Right ventricle myocardium superior (tissue), 1 donor: ENCODE data around the gene RIN3. TPM values are rescaled to one million over a fixed set of nuclear protein-coding genes. Genes with fewer than 3 reads are reported as not detected.
A peak's percentile ranks its signal among the peaks of the same experiment; 100 is the strongest.

ENCODE experiments used
- ATAC-seq: fragments of 200-7000 bp; cut with Tn5 transposase; one replicate; pipeline ENCODE4 v1.9.1; 2020; ENCODE audit warnings: mild to moderate bottlenecking; ENCODE audit not compliant: poor library complexity
- DNase-seq: peaks from one replicate; pipeline ENCODE4 v3.0.0-alpha.2; 2020
- intact Hi-C: fragments of 100-400 bp; cut with DNase I; formaldehyde crosslinking; loops from one replicate; pipeline ENCODE4 v1.11.2; 2022
- total RNA-seq: library from RNA; stranded (reverse); fragmentation: NEBNext Ultra II Directional; extraction: Animal tissue kit (Norgen Biotek cat#: 25700); gene quantifications from one replicate; pipeline ENCODE4 v1.2.1, GENCODE V29; 2021
- donor health status: DM: no; HTN: yes; CAD: no; lungs with severe emphysema.

RIN3 gene
- total RNA-seq, 1 donor from 2014 or later = 11.0 TPM

DNA sequence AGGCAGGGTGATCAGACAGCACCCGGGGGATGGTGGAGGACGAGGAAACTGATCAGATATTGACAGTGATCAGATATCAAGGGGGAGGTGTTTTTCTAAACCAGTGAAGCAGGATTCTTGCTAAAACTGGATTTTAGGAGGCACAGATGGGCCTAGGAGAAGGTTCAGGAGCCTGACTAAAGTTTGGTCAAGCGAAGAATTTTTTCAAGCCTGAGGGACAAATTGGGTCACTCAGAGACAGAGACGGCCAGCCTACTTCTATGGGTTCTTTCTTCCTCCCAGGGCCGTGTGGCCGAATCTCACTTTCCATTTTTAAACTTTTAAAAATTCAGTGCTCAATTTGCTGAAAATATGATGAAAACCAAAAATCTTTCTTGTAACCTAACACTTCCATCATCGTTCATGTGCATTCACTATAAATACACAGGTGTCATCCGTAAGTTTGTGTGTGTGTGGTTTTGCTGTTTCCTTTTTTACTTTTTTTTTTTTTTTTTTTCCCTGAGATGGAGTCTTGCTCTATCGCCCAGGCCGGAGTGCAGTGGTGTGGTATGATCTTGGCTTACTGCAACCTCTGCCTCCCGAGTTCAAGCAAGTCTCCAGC lies 68.5 kb downstream of the RIN3 start:
- intact Hi-C loops = no loop called here
- ATAC-seq (no peak), DNase-seq (no peak)

GRCh38 chr14:92582706-92583452 lies 69.3 kb downstream of the RIN3 start:
- DNase-seq = no peak

GRCh38 chr14:92584220-92584619 lies 70.6 kb downstream of the RIN3 start:
- DNase-seq (no peak), ATAC-seq (no peak)
- intact Hi-C loops = no loop called here

More at GRCh38 chr14:92582706-92583452, 69.3 kb downstream of the RIN3 start:
- intact Hi-C loops = no loop called here
- no peak for ATAC-seq

- ATAC-seq (no peak), DNase-seq (peak; percentile 57)
- intact Hi-C loops = no loop called here
Observed at GRCh38 chr14:92584816-92585215, 71.2 kb downstream of the RIN3 start.

- ATAC-seq (peak; percentile 77), DNase-seq (no peak)
- intact Hi-C loops = no loop called here
Observed at GRCh38 chr14:92585981-92586937, 72.7 kb downstream of the RIN3 start.

DNA sequence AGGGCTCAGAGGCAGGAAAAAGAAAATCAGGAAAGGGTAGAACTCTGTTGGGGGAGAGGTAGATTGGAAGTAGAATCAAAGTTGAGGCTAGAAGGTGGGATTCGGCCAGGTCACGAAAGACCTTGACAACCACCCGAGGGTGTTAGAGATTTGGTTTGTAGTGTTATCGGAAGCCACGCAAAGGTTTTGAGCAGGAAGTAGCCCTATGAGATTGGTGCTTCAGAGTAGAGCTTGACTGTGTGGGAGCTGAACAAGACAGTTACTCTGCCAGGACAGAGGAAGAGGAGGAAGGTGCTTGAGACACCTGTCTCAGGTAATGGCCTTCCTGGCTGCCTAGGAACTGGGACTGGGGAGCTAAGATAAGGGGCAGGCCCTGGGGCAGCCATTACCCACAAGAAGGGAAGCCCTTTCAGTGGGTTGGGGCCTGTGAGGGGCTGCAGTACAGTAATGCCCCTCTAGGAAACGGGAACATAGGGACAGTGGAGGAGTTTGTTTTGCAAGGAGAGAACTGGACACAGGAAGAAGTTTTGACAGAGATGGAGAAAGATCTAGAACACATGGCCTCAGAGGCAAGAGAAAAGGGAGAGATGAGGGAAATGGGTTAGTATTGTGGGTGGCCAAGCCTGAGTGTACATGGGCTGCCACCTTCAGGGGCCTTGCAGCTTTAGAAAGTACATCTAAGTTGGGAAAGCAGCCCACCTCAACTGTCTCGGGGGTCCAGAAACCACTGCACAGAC lies 73.5 kb downstream of the RIN3 start:
- DNase-seq = no peak
- intact Hi-C loops = no loop called here
- ATAC-seq = no peak

DNA sequence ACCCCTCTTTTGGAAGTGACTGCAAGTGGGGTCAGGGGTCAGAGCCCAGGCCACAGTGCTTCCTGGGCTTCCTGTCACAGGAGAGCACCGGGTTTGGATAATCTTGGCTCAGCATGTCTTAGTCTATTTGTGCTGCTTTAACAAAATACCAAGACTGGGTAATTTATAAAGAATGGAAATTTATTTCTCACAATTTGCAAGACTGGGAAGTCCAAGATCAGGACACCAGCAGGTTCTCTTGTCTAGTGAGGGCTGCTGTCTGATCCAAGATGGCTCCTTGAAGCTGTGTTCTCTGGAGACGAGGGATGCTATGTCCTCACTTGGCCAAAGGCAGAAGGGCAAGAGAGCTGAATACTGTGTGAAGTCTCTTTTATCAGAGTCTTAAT lies 74.1 kb downstream of the RIN3 start:
- DNase-seq (no peak), ATAC-seq (no peak)
- intact Hi-C loops = no loop called here

DNA sequence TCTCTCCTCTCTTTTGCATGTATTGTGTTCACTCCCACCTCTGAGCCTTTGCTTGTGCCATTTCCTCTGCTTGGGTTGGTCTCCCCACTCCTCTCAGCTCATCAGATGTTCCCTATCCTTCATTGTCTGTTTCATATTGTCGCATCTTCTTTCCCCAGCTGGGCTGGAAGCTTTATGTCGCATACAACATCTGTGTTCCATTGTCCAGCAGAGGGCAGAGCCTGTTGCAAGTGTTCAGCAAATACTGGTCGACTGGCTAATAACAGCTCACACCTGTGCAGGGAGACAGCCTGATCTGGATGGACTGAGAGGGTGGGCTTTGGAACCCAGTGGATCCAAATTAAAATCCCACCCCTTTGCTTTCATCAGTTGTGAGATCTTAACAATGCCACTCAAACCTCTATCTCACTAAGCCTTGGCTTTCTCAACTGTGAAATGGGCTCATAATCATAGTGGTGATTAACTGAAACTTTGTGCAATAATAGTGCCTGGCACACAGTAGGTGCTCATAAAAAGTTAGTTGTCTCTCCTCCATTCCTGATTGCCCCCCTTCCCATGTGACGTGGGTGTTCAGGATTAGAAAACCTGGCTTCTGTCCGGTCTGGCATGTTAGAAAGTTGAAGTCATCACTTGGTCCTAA lies 75.8 kb downstream of the RIN3 start:
- no peak for DNase-seq
- intact Hi-C loops = no loop called here
- no peak for ATAC-seq

DNA sequence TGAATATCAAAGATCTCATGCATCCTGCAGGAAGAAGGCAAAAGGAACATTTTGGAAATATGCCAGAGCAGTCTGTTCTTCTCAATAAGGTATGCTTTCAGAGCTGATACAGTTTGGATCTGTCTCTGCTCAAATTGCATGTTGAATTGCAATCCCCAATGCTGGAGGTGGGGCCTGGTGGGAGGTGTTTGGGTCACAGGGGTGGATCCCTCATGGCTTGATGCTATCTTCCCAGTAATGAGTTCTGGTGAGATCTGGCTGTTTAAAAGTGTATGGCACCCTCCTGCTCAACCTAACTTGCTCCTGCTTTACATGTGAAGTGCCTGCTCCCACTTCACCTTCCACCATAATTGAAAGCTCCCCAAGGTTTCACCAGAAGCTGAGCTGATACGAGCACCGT lies 76.6 kb downstream of the RIN3 start:
- no peak for DNase-seq
- ATAC-seq = no peak
- intact Hi-C loops = no loop called here

- no peak for DNase-seq
- intact Hi-C loops = no loop called here
- no peak for ATAC-seq
Observed at GRCh38 chr14:92590941-92591340, 77.4 kb downstream of the RIN3 start.

- DNase-seq (no peak), ATAC-seq (no peak)
- intact Hi-C loops = no loop called here
Observed at GRCh38 chr14:92591346-92591745, 77.8 kb downstream of the RIN3 start.

GRCh38 chr14:92595267-92595666 lies 81.7 kb downstream of the RIN3 start:
- DNase-seq (no peak), ATAC-seq (no peak)
- intact Hi-C loops = no loop called here

GRCh38 chr14:92596331-92596907 lies 82.8 kb downstream of the RIN3 start:
- DNase-seq = no peak
- intact Hi-C loops = no loop called here

GRCh38 chr14:92597906-92598905 lies 84.6 kb downstream of the RIN3 start:
- intact Hi-C loops = no loop called here
- ATAC-seq (no peak), DNase-seq (no peak)

More at GRCh38 chr14:92596331-92596907, 82.8 kb downstream of the RIN3 start:
- no peak for ATAC-seq

DNA sequence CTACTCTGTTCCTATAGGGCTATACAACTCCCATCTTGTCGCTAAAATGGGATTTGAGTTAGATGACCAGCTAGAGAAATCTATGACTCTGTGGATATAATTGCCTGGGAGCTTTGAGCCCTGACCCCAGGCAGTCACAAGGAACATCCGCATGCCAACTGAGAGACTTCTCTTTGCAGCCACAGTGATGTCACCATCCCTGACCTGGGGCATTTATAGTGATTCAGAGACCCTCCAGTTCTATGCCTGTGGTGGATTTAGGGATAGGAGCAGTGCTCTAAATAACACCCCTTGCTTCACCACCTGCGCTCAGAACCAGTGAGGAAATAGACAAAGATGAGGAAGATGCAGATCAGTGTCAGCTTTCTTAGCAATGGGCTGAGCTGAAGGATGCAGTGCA lies 86.2 kb downstream of the RIN3 start:
- ATAC-seq (no peak), DNase-seq (no peak)
- intact Hi-C loops = no loop called here

GRCh38 chr14:92600318-92601053 lies 86.9 kb downstream of the RIN3 start:
- ATAC-seq (no peak), DNase-seq (no peak)
- intact Hi-C loops = no loop called here
